ENCODE measurements around the gene USP22.

The USP22 gene

GRCh38 chr17:21019976-21020586, 22.7 kb downstream of the USP22 start:
- peak; percentile 32 for DNase-seq

- DNase-seq = no peak
Measured at GRCh38 chr17:21018894-21019293, 23.9 kb downstream of the USP22 start.

GRCh38 chr17:21017861-21018260, 24.9 kb downstream of the USP22 start:
- no peak for DNase-seq

GRCh38 chr17:21017256-21017655, 25.6 kb downstream of the USP22 start:
- no peak for DNase-seq

GRCh38 chr17:21016826-21017225, 26.0 kb downstream of the USP22 start:
- DNase-seq = no peak

- DNase-seq = no peak
Measured at GRCh38 chr17:21015564-21015963, 27.2 kb downstream of the USP22 start.

- DNase-seq = no peak
Measured at GRCh38 chr17:21014498-21014897, 28.3 kb downstream of the USP22 start.

GRCh38 chr17:21013983-21014382, 28.8 kb downstream of the USP22 start:
- no peak for DNase-seq

GRCh38 chr17:21012736-21013135, 30.1 kb downstream of the USP22 start:
- DNase-seq = no peak

GRCh38 chr17:21010705-21011596, 31.9 kb downstream of the USP22 start:
- no peak for DNase-seq

GRCh38 chr17:21008992-21009671, 33.7 kb downstream of the USP22 start:
- no peak for DNase-seq

GRCh38 chr17:21008160-21008915, 34.5 kb downstream of the USP22 start:
- DNase-seq = no peak

GRCh38 chr17:21007646-21008045, 35.2 kb downstream of the USP22 start:
- DNase-seq = no peak

GRCh38 chr17:21005803-21006202, 37.0 kb downstream of the USP22 start:
- no peak for DNase-seq

- no peak for DNase-seq
Measured at GRCh38 chr17:21005367-21005766, 37.4 kb downstream of the USP22 start.

GRCh38 chr17:21004016-21004930, 38.5 kb downstream of the USP22 start:
- no peak for DNase-seq

GRCh38 chr17:21003007-21003621, 39.7 kb downstream of the USP22 start:
- no peak for DNase-seq

- no peak for DNase-seq
Measured at GRCh38 chr17:21002309-21003006, 40.4 kb downstream of the USP22 start.

- no peak for DNase-seq
Measured at GRCh38 chr17:21001813-21002221, 41.0 kb downstream of the USP22 start.

GRCh38 chr17:21001111-21001812, 41.5 kb downstream of the USP22 start:
- DNase-seq = no peak
